ENCODE results near the gene SLC1A7.

GRCh38 chr1:53067886-53068285, 74.6 kb downstream of the SLC1A7 start:
- TF ChIP-seq CTCF (optimal IDR thresholded peaks at IDR 0.05 in 1 of 3, IDR thresholded peaks at IDR 0.05 in 1 of 3, conservative IDR thresholded peaks at IDR 0.05 in 1 of 3; ENCODE audit: extremely low read depth in 1 of 3, insufficient read depth in 2 of 3, low read length in 3 of 3) (no peak), EZH2 (IDR thresholded peaks at IDR 0.05; ENCODE audit: low read length) (no peak)

Data from keratinocyte (primary cell).